Neural progenitor cell (in vitro differentiated cells): Measurements from ENCODE around the gene SRGAP3. TPM values are rescaled to one million over a fixed set of nuclear protein-coding genes. Genes with fewer than 3 reads are reported as not detected.

Experiments used
- DNase-seq: peaks from one replicate; pipeline ENCODE4 v3.0.0-alpha.2; 2016; ENCODE audit warnings: low spot score
- H2AFZ ChIP-seq: fragments of 200-600 bp; sonication (generic); replicated peaks from 2 replicates; pipeline ENCODE4 v1.6.1; 2016; ENCODE audit warnings: antibody characterized with exemption
- H3F3A ChIP-seq: fragments of 200-600 bp; sonication (generic); 2 replicates; pipeline ENCODE4 v1.6.1; 2016; ENCODE audit warnings: antibody characterized with exemption, low read depth
- H3K27ac ChIP-seq: fragments of 200-600 bp; sonication (generic); 2 replicates; pipeline ENCODE4 v1.5.1; 2016; ENCODE audit warnings: mild to moderate bottlenecking
- H3K27me3 ChIP-seq: fragments of 200-600 bp; sonication (generic); 2 replicates; pipeline ENCODE4 v1.6.1; 2016; ENCODE audit warnings: mild to moderate bottlenecking, moderate library complexity
- H3K36me3 ChIP-seq: fragments of 200-600 bp; sonication (generic); 2 replicates; pipeline ENCODE4 v1.5.1; 2016
- H3K4me1 ChIP-seq: fragments of 200-600 bp; sonication (generic); 2 replicates; pipeline ENCODE4 v1.6.1; 2016; ENCODE audit warnings: mixed run types
- H3K4me2 ChIP-seq: fragments of 200-600 bp; sonication (generic); 2 replicates; pipeline ENCODE4 v1.6.1; 2016
- H3K4me3 ChIP-seq: fragments of 200-600 bp; sonication (generic); 2 replicates; pipeline ENCODE4 v1.5.1; 2016
- H3K79me2 ChIP-seq: fragments of 200-600 bp; sonication (generic); 2 replicates; pipeline ENCODE4 v1.6.1; 2016; ENCODE audit warnings: low read depth
- H3K9ac ChIP-seq: fragments of 200-600 bp; sonication (generic); 2 replicates; pipeline ENCODE4 v1.6.1; 2016
- H3K9me3 ChIP-seq: fragments of 200-600 bp; sonication (generic); 2 replicates; pipeline ENCODE4 v1.5.1; 2016; ENCODE audit warnings: low read depth
- H4K20me1 ChIP-seq: fragments of 200-600 bp; sonication (generic); 2 replicates; pipeline ENCODE4 v1.6.1; 2016; ENCODE audit warnings: low read depth
- H3K27ac Mint-ChIP-seq: 3 replicates; pipeline ENCODE4 v1.8.0; 2021; ENCODE audit warnings: mixed read lengths
- H3K27me3 Mint-ChIP-seq: 2 replicates; pipeline ENCODE4 v1.8.0; 2022; ENCODE audit warnings: low read depth, mild to moderate bottlenecking, inconsistent platforms, moderate library complexity, mixed read lengths; ENCODE audit not compliant: insufficient read depth
- H3K36me3 Mint-ChIP-seq: 3 replicates; pipeline ENCODE4 v1.8.0; 2021; ENCODE audit warnings: mixed read lengths
- H3K4me1 Mint-ChIP-seq: 3 replicates; pipeline ENCODE4 v1.8.0; 2021; ENCODE audit warnings: mixed read lengths
- H3K4me3 Mint-ChIP-seq: 3 replicates; pipeline ENCODE4 v1.8.0; 2021; ENCODE audit warnings: mild to moderate bottlenecking, moderate library complexity, mixed read lengths
- H3K9me3 Mint-ChIP-seq: 3 replicates; pipeline ENCODE4 v1.8.0; 2020; ENCODE audit warnings: mixed read lengths
- CTCF ChIP-seq: fragments of 200-600 bp; sonication (generic); IDR thresholded peaks from 2 replicates; pipeline ENCODE4 v1.5.1; 2017; ENCODE audit warnings: antibody characterized with exemption, mild to moderate bottlenecking
- EZH2 ChIP-seq: fragments of 200-600 bp; sonication (generic); IDR thresholded peaks from 2 replicates; pipeline ENCODE4 v1.6.1; 2017; ENCODE audit warnings: antibody characterized with exemption, mild to moderate bottlenecking, moderate library complexity
- EZH2phosphoT487 ChIP-seq: fragments of 200-600 bp; sonication (generic); IDR thresholded peaks from 2 replicates; pipeline ENCODE4 v1.6.1; 2017; ENCODE audit warnings: antibody characterized with exemption
- total RNA-seq: library from RNA; depleted of rRNA; stranded (reverse); fragments of >200 nt; gene quantifications from 2 replicates; pipeline ENCODE4 v1.2.3, GENCODE V29; 2015; ENCODE audit warnings: low replicate concordance

Gene SRGAP3
- total RNA-seq, 1 donor from 2014 or later: 59.3 TPM

GRCh38 chr3:9061634-9062033 lies 187.8 kb downstream of the SRGAP3 start:
- H3K4me1 ChIP-seq: peaks cover 9% of the 10 kb centered on the region
- no peak for TF ChIP-seq EZH2
- TF ChIP-seq CTCF: no peak
- no peak for TF ChIP-seq EZH2phosphoT487
- H3K27me3 Mint-ChIP-seq: peaks cover 2% of the 10 kb centered on the region
- H3K4me3 ChIP-seq: no peak overlapping the region
- no peak overlapping the region for H3K9ac ChIP-seq
- no peak overlapping the region for H3K4me3 Mint-ChIP-seq
- no peak overlapping the region for H3K4me2 ChIP-seq
- no peak overlapping the region for H3K27ac Mint-ChIP-seq
- no peaks in the 10 kb centered on the region for H3K79me2 ChIP-seq
- peaks cover 11% of the 10 kb centered on the region for H3K9me3 Mint-ChIP-seq
- peaks cover 4% of the 10 kb centered on the region for H3K36me3 ChIP-seq
- H4K20me1 ChIP-seq: peaks cover 8% of the 10 kb centered on the region
- H3K4me1 Mint-ChIP-seq: no peaks in the 10 kb centered on the region
- H3K9me3 ChIP-seq: no peaks in the 10 kb centered on the region
- peaks cover 52% of the 10 kb centered on the region for H3K36me3 Mint-ChIP-seq
- no peaks in the 10 kb centered on the region for H3K27me3 ChIP-seq
- no peak overlapping the region for H3K27ac ChIP-seq
- H3F3A ChIP-seq: peaks cover 2% of the 10 kb centered on the region
- no peak overlapping the region for H2AFZ ChIP-seq
- no peak for DNase-seq

GRCh38 chr3:9059489-9060400 lies 189.7 kb downstream of the SRGAP3 start:
- H2AFZ ChIP-seq: no peak overlapping the region
- DNase-seq: no peak
- no peaks in the 10 kb centered on the region for H3K9me3 ChIP-seq
- Mint-ChIP-seq H3K4me3 (no peak overlapping the region), H3K27ac (no peak overlapping the region), H3K4me1 (no peaks in the 10 kb centered on the region), H3K27me3 (peaks cover 3% of the 10 kb centered on the region), H3K36me3 (peaks cover 65% of the 10 kb centered on the region), H3K9me3 (peaks cover 11% of the 10 kb centered on the region)
- no peaks in the 10 kb centered on the region for H3K27me3 ChIP-seq
- H3K4me1 ChIP-seq: peaks cover 16% of the 10 kb centered on the region
- peaks cover 7% of the 10 kb centered on the region for H3F3A ChIP-seq
- no peak overlapping the region for H3K4me2 ChIP-seq
- no peak overlapping the region for H3K27ac ChIP-seq
- H3K4me3 ChIP-seq: no peak overlapping the region
- no peak for TF ChIP-seq EZH2phosphoT487
- TF ChIP-seq CTCF: no peak
- TF ChIP-seq EZH2: no peak
- no peaks in the 10 kb centered on the region for H3K79me2 ChIP-seq
- no peak overlapping the region for H3K9ac ChIP-seq
- H4K20me1 ChIP-seq: peaks cover 14% of the 10 kb centered on the region
- H3K36me3 ChIP-seq: peaks cover 4% of the 10 kb centered on the region

- Mint-ChIP-seq H3K27me3 (peaks cover 3% of the 10 kb centered on the region), H3K4me3 (no peak overlapping the region), H3K9me3 (no peaks in the 10 kb centered on the region), H3K36me3 (peaks cover 68% of the 10 kb centered on the region), H3K4me1 (no peaks in the 10 kb centered on the region), H3K27ac (no peak overlapping the region)
- H2AFZ ChIP-seq: no peak overlapping the region
- peaks cover 14% of the 10 kb centered on the region for H4K20me1 ChIP-seq
- H3K36me3 ChIP-seq: no peaks in the 10 kb centered on the region
- no peak overlapping the region for H3K9ac ChIP-seq
- peak; percentile 74 for DNase-seq
- TF ChIP-seq EZH2phosphoT487: no peak
- TF ChIP-seq CTCF: no peak
- TF ChIP-seq EZH2: no peak
- no peak overlapping the region for H3K27ac ChIP-seq
- peaks cover 7% of the 10 kb centered on the region for H3F3A ChIP-seq
- no peaks in the 10 kb centered on the region for H3K79me2 ChIP-seq
- H3K9me3 ChIP-seq: no peaks in the 10 kb centered on the region
- peaks cover 16% of the 10 kb centered on the region for H3K4me1 ChIP-seq
- no peaks in the 10 kb centered on the region for H3K27me3 ChIP-seq
- H3K4me2 ChIP-seq: peak overlapping the region; percentile 66
- H3K4me3 ChIP-seq: no peak overlapping the region
Measured at GRCh38 chr3:9056581-9056980, 192.9 kb downstream of the SRGAP3 start.
